Measurements from ENCODE around the gene FAM227A. TPM values are rescaled to one million over a fixed set of nuclear protein-coding genes. Genes with fewer than 3 reads are reported as not detected.
A peak's percentile ranks its signal among the peaks of the same experiment; 100 is the strongest.

Gene FAM227A
- total and polyA plus RNA-seq, 7 experiments from 2014 or later, result 0.05 to 1.0 (median 0.30) TPM; not detected in 3

GRCh38 chr22:38569181-38569971 lies 86.8 kb downstream of the FAM227A start:
- H3K4me3 Mint-ChIP-seq, result peak overlapping the region; percentile 89 to 94 (median 92)
- H3K27ac ChIP-seq (ENCODE audit: low read depth, low read length), result peak overlapping the region; percentile 65
- ChIA-PET CTCF (interaction anchor here (4.4 kb wide), 1 partner anchor 516 kb away, joined by 22 read pairs; no protein-coding TSS in a partner anchor), POLR2A (interaction anchor here (1.9 to 2.0 kb wide), 2 partner anchors 48 to 517 kb away, joined by 6 read pairs; no protein-coding TSS in a partner anchor)
- peaks cover 7 to 21% (median 17%) of the 10 kb centered on the region in 7 donors for H3K4me1 Mint-ChIP-seq
- H3K27me3 ChIP-seq (ENCODE audit: control insufficient read depth in 2 of 2, insufficient read depth in 2 of 2, low read length in 2 of 2), result no peaks in the 10 kb centered on the region
- DNase-seq (peak in 1 of 9 donors; percentile 0), ATAC-seq (no peak)
- peaks cover 7 to 8% of the 10 kb centered on the region in 2 donors for H3K4me1 ChIP-seq (ENCODE audit: control insufficient read depth in 2 of 2, insufficient read depth in 2 of 2, low read length in 2 of 2)
- H3K36me3 Mint-ChIP-seq, result no peaks in the 10 kb centered on the region
- H3K27ac Mint-ChIP-seq, result peak overlapping the region in 8 of 9 donors; percentile 65 to 94 (median 81)
- H3K27me3 Mint-ChIP-seq, result peaks cover 0 to 7% (median 0%) of the 10 kb centered on the region in 5 donors
- no peaks in the 10 kb centered on the region for H3K9me3 ChIP-seq (ENCODE audit: control insufficient read depth in 2 of 3, low read length in 3 of 3)
- no peaks in the 10 kb centered on the region for H3K36me3 ChIP-seq (ENCODE audit: control insufficient read depth in 2 of 3, insufficient read depth in 3 of 3, low read length in 3 of 3)
- intact Hi-C loops (cut with micrococcal nuclease), result no loop called here
- H3K9me3 Mint-ChIP-seq, result no peaks in the 10 kb centered on the region
- H3K4me3 ChIP-seq (ENCODE audit: low read length), result peak overlapping the region; percentile 54

- H3K36me3 ChIP-seq (ENCODE audit: control insufficient read depth in 2 of 3, insufficient read depth in 3 of 3, low read length in 3 of 3), result no peaks in the 10 kb centered on the region
- H3K27ac Mint-ChIP-seq, result peak overlapping the region in 7 of 9 donors; percentile 0 to 62 (median 10)
- intact Hi-C loops (cut with micrococcal nuclease), result no loop called here
- H3K27me3 Mint-ChIP-seq, result peaks cover 0 to 4% (median 0%) of the 10 kb centered on the region in 5 donors
- CTCF ChIA-PET, result interaction anchor here (0.9 kb wide), 1 partner anchor 51 kb away, joined by 3 read pairs; no protein-coding TSS in a partner anchor
- peaks cover 7 to 21% (median 17%) of the 10 kb centered on the region in 7 donors for H3K4me1 Mint-ChIP-seq
- no peaks in the 10 kb centered on the region for H3K9me3 ChIP-seq (ENCODE audit: control insufficient read depth in 2 of 3, low read length in 3 of 3)
- POLR2A ChIA-PET, result interaction anchor here (0.5 kb wide), 1 partner anchor 216 kb away, joined by 3 read pairs; no protein-coding TSS in a partner anchor
- ATAC-seq, result no peak
- H3K4me3 Mint-ChIP-seq, result peak overlapping the region in 2 of 10 donors; percentile 6 to 42
- DNase-seq, result no peak
- no peaks in the 10 kb centered on the region for H3K27me3 ChIP-seq (ENCODE audit: control insufficient read depth in 2 of 2, insufficient read depth in 2 of 2, low read length in 2 of 2)
- H3K4me1 ChIP-seq (ENCODE audit: control insufficient read depth in 2 of 2, insufficient read depth in 2 of 2, low read length in 2 of 2), result peaks cover 7 to 8% of the 10 kb centered on the region in 2 donors
- no peak overlapping the region for H3K4me3 ChIP-seq (ENCODE audit: low read length)
- H3K27ac ChIP-seq (ENCODE audit: low read depth, low read length), result no peak overlapping the region
- no peaks in the 10 kb centered on the region for H3K9me3 Mint-ChIP-seq
- no peaks in the 10 kb centered on the region for H3K36me3 Mint-ChIP-seq
Measured at GRCh38 chr22:38567531-38568285, 88.5 kb downstream of the FAM227A start.

- no peaks in the 10 kb centered on the region for H3K9me3 ChIP-seq (ENCODE audit: control insufficient read depth in 2 of 3, low read length in 3 of 3)
- peaks cover 7 to 21% (median 17%) of the 10 kb centered on the region in 7 donors for H3K4me1 Mint-ChIP-seq
- no peak overlapping the region for H3K27ac ChIP-seq (ENCODE audit: low read depth, low read length)
- peak overlapping the region in 4 of 9 donors; percentile 8 to 65 (median 45) for H3K27ac Mint-ChIP-seq
- DNase-seq (no peak), ATAC-seq (no peak)
- peaks cover 7 to 8% of the 10 kb centered on the region in 2 donors for H3K4me1 ChIP-seq (ENCODE audit: control insufficient read depth in 2 of 2, insufficient read depth in 2 of 2, low read length in 2 of 2)
- no peaks in the 10 kb centered on the region for H3K27me3 ChIP-seq (ENCODE audit: control insufficient read depth in 2 of 2, insufficient read depth in 2 of 2, low read length in 2 of 2)
- intact Hi-C loops (cut with micrococcal nuclease), result no loop called here
- no peaks in the 10 kb centered on the region for H3K9me3 Mint-ChIP-seq
- ChIA-PET POLR2A (interaction anchor here (0.5 kb wide), 2 partner anchors 28 to 217 kb away, joined by 3 read pairs; no protein-coding TSS in a partner anchor), CTCF (interaction anchor here (0.9 kb wide), 1 partner anchor 50 kb away, joined by 3 read pairs; no protein-coding TSS in a partner anchor)
- no peak overlapping the region for H3K4me3 ChIP-seq (ENCODE audit: low read length)
- H3K36me3 ChIP-seq (ENCODE audit: control insufficient read depth in 2 of 3, insufficient read depth in 3 of 3, low read length in 3 of 3), result no peaks in the 10 kb centered on the region
- no peaks in the 10 kb centered on the region for H3K27me3 Mint-ChIP-seq
- H3K36me3 Mint-ChIP-seq, result no peaks in the 10 kb centered on the region
- no peak overlapping the region for H3K4me3 Mint-ChIP-seq
Measured at GRCh38 chr22:38566726-38567504, 89.3 kb downstream of the FAM227A start.

GRCh38 chr22:38565441-38565840 lies 90.8 kb downstream of the FAM227A start:
- Mint-ChIP-seq H3K27me3 (peaks cover 0 to 4% (median 0%) of the 10 kb centered on the region in 5 donors), H3K27ac (no peak overlapping the region), H3K4me3 (no peak overlapping the region), H3K4me1 (peaks cover 0 to 8% (median 4%) of the 10 kb centered on the region in 7 donors), H3K36me3 (no peaks in the 10 kb centered on the region), H3K9me3 (no peaks in the 10 kb centered on the region)
- ATAC-seq (no peak), DNase-seq (no peak)
- Histone ChIP-seq H3K4me1 (ENCODE audit: control insufficient read depth in 2 of 2, insufficient read depth in 2 of 2, low read length in 2 of 2) (no peaks in the 10 kb centered on the region), H3K4me3 (ENCODE audit: low read length) (no peak overlapping the region), H3K27ac (ENCODE audit: low read depth, low read length) (no peak overlapping the region), H3K36me3 (ENCODE audit: control insufficient read depth in 2 of 3, insufficient read depth in 3 of 3, low read length in 3 of 3) (no peaks in the 10 kb centered on the region), H3K27me3 (ENCODE audit: control insufficient read depth in 2 of 2, insufficient read depth in 2 of 2, low read length in 2 of 2) (no peaks in the 10 kb centered on the region), H3K9me3 (ENCODE audit: control insufficient read depth in 2 of 3, low read length in 3 of 3) (no peaks in the 10 kb centered on the region)
- intact Hi-C loops (cut with micrococcal nuclease), result no loop called here
- CTCF ChIA-PET, result interaction anchor here (0.5 kb wide), 1 partner anchor 9 kb away, joined by 3 read pairs; no protein-coding TSS in a partner anchor
- POLR2A ChIA-PET, result interaction anchor here (0.6 kb wide), 1 partner anchor 511 kb away, joined by 4 read pairs; the partner anchor contains the start of gene APOBEC3G

GRCh38 chr22:38564669-38565068 lies 91.5 kb downstream of the FAM227A start:
- intact Hi-C loops (cut with micrococcal nuclease), result no loop called here
- H3K27me3 Mint-ChIP-seq, result peaks cover 0 to 8% (median 0%) of the 10 kb centered on the region in 5 donors

More at GRCh38 chr22:38564669-38565068, 91.5 kb downstream of the FAM227A start:
- POLR2A ChIA-PET, result interaction anchor here (0.8 kb wide), 1 partner anchor 42 kb away, joined by 3 read pairs; no protein-coding TSS in a partner anchor
- ATAC-seq, result no peak
- no peak overlapping the region for H3K27ac ChIP-seq (ENCODE audit: low read depth, low read length)
- no peaks in the 10 kb centered on the region for H3K27me3 ChIP-seq (ENCODE audit: control insufficient read depth in 2 of 2, insufficient read depth in 2 of 2, low read length in 2 of 2)
- Mint-ChIP-seq H3K9me3 (no peaks in the 10 kb centered on the region), H3K36me3 (no peaks in the 10 kb centered on the region), H3K4me1 (peaks cover 0 to 5% (median 4%) of the 10 kb centered on the region in 7 donors), H3K4me3 (no peak overlapping the region), H3K27ac (peak overlapping the region in 1 of 9 donors; percentile 32)
- H3K9me3 ChIP-seq (ENCODE audit: control insufficient read depth in 2 of 3, low read length in 3 of 3), result no peaks in the 10 kb centered on the region
- H3K4me1 ChIP-seq (ENCODE audit: control insufficient read depth in 2 of 2, insufficient read depth in 2 of 2, low read length in 2 of 2), result no peaks in the 10 kb centered on the region
- CTCF ChIA-PET, result interaction anchor here (0.5 kb wide), 1 partner anchor 9 kb away, joined by 3 read pairs; no protein-coding TSS in a partner anchor
- H3K4me3 ChIP-seq (ENCODE audit: low read length), result no peak overlapping the region
- no peak for DNase-seq
- no peaks in the 10 kb centered on the region for H3K36me3 ChIP-seq (ENCODE audit: control insufficient read depth in 2 of 3, insufficient read depth in 3 of 3, low read length in 3 of 3)

Data from naive thymus-derived CD4-positive, alpha-beta T cell (primary cell).